ENCODE data around the gene TUNAR. TPM values are rescaled to one million over a fixed set of nuclear protein-coding genes. Genes with fewer than 3 reads are reported as not detected.

TUNAR gene
- total RNA-seq (not detected), polyA plus RNA-seq (not detected)
- long read RNA-seq, donor 1 = 0 reads
- long read RNA-seq, donor 2 = 0 reads
- long read RNA-seq, donor 3 = 0 reads
- long read RNA-seq, donor 4 = 0 reads

- WGBS = 4% methylated on average over 70 of the region's 70 CpGs
- no peaks in the 10 kb centered on the region for H3K4me1 ChIP-seq (ENCODE audit: control insufficient read depth, insufficient read depth, low read length)
- H3K9me3 ChIP-seq (ENCODE audit: control insufficient read depth, low read length) = no peaks in the 10 kb centered on the region
- ATAC-seq (no peak), DNase-seq (no peak)
- H3K27me3 ChIP-seq (ENCODE audit: control insufficient read depth, insufficient read depth) = no peaks in the 10 kb centered on the region
- intact Hi-C loops (cut with DNase I) = no loop called here
- no peak within 1 kb of the TSS for H3K27ac ChIP-seq (ENCODE audit: low read length)
- H3K4me3 ChIP-seq (ENCODE audit: low read length) = peak within 1 kb of the TSS; percentile 4
These were observed at the start of gene TUNAR for GRCh38 chr14:95876761-95877538. Gene TUNAR (plus strand): TSS chr14:95876832.

- no peak overlapping the region for H3K27ac ChIP-seq (ENCODE audit: low read length)
- H3K9me3 ChIP-seq (ENCODE audit: control insufficient read depth, low read length) = no peaks in the 10 kb centered on the region
- WGBS = 72% methylated on average over 3 of the region's 3 CpGs
- intact Hi-C loops (cut with DNase I) = no loop called here
- H3K27me3 ChIP-seq (ENCODE audit: control insufficient read depth, insufficient read depth) = no peaks in the 10 kb centered on the region
- no peak overlapping the region for H3K4me3 ChIP-seq (ENCODE audit: low read length)
- ATAC-seq = no peak
- no peaks in the 10 kb centered on the region for H3K4me1 ChIP-seq (ENCODE audit: control insufficient read depth, insufficient read depth, low read length)
- DNase-seq = no peak
These were observed 47.9 kb upstream of the TUNAR start for GRCh38 chr14:95828649-95829265.

GRCh38 chr14:95829321-95829720 is 47.3 kb upstream of the TUNAR start:
- H3K27me3 ChIP-seq (ENCODE audit: control insufficient read depth, insufficient read depth) = no peaks in the 10 kb centered on the region
- H3K4me3 ChIP-seq (ENCODE audit: low read length) = no peak overlapping the region
- no peaks in the 10 kb centered on the region for H3K4me1 ChIP-seq (ENCODE audit: control insufficient read depth, insufficient read depth, low read length)
- WGBS = 74% methylated on average over 3 of the region's 3 CpGs
- no peak for ATAC-seq
- H3K27ac ChIP-seq (ENCODE audit: low read length) = no peak overlapping the region
- no peak for DNase-seq
- intact Hi-C loops (cut with DNase I) = no loop called here
- H3K9me3 ChIP-seq (ENCODE audit: control insufficient read depth, low read length) = no peaks in the 10 kb centered on the region

DNA sequence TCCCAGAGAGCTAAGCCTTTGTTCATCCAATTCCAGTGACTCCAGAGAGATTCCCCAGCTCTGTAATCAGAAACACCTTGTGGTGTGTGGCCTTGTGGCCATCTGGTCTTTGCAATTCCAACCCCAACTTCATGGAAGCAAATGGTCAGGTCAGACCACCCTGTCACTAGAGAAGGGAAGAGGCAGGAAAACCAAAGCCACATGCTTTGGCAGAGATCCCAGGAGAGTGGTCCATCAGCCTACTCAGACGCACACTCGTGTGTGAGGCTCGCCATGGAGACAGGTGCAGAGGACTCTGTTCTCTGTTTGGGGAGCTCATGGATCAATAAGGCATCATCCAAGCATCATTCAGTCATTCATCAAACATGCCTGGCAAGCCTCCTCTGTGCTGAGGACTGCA is 46.2 kb upstream of the TUNAR start:
- WGBS = 48% methylated on average over 3 of the region's 3 CpGs
- H3K9me3 ChIP-seq (ENCODE audit: control insufficient read depth, low read length) = no peaks in the 10 kb centered on the region
- no peaks in the 10 kb centered on the region for H3K4me1 ChIP-seq (ENCODE audit: control insufficient read depth, insufficient read depth, low read length)
- ATAC-seq (no peak), DNase-seq (no peak)
- H3K4me3 ChIP-seq (ENCODE audit: low read length) = no peak overlapping the region
- intact Hi-C loops (cut with DNase I) = no loop called here
- H3K27me3 ChIP-seq (ENCODE audit: control insufficient read depth, insufficient read depth) = no peaks in the 10 kb centered on the region
- H3K27ac ChIP-seq (ENCODE audit: low read length) = no peak overlapping the region

GRCh38 chr14:95831041-95831440 is 45.6 kb upstream of the TUNAR start:
- no peaks in the 10 kb centered on the region for H3K9me3 ChIP-seq (ENCODE audit: control insufficient read depth, low read length)
- H3K4me3 ChIP-seq (ENCODE audit: low read length) = no peak overlapping the region
- 91% methylated on average over 2 of the region's 2 CpGs for WGBS
- no peaks in the 10 kb centered on the region for H3K27me3 ChIP-seq (ENCODE audit: control insufficient read depth, insufficient read depth)
- H3K27ac ChIP-seq (ENCODE audit: low read length) = no peak overlapping the region
- no peaks in the 10 kb centered on the region for H3K4me1 ChIP-seq (ENCODE audit: control insufficient read depth, insufficient read depth, low read length)
- ATAC-seq = no peak
- intact Hi-C loops (cut with DNase I) = no loop called here
- no peak for DNase-seq

DNA sequence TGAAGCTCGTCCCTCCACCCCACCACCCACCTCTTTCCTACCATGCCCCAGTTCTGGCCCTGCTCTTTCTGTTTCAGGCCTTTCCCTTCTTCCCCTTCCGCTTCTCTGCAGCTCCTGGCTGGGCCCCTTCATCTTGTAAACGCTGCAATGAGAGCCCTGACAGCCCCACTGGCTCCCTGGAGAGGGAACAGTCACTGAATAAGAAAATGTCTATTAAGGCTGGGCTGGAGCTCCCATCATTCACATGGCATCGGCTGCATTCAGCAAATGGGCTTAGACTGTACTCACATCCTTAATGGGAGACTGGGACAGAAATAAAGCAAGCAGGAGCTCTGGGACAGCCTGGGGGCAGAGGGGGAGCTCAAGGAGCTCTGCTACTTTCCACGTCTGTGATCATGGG is 45.2 kb upstream of the TUNAR start:
- no peaks in the 10 kb centered on the region for H3K4me1 ChIP-seq (ENCODE audit: control insufficient read depth, insufficient read depth, low read length)
- H3K4me3 ChIP-seq (ENCODE audit: low read length) = no peak overlapping the region
- intact Hi-C loops (cut with DNase I) = no loop called here
- 43% methylated on average over 5 of the region's 5 CpGs for WGBS
- no peak for DNase-seq
- no peak for ATAC-seq
- no peaks in the 10 kb centered on the region for H3K27me3 ChIP-seq (ENCODE audit: control insufficient read depth, insufficient read depth)
- H3K9me3 ChIP-seq (ENCODE audit: control insufficient read depth, low read length) = no peaks in the 10 kb centered on the region
- no peak overlapping the region for H3K27ac ChIP-seq (ENCODE audit: low read length)

- ATAC-seq = no peak
- no peaks in the 10 kb centered on the region for H3K9me3 ChIP-seq (ENCODE audit: control insufficient read depth, low read length)
- no peak overlapping the region for H3K4me3 ChIP-seq (ENCODE audit: low read length)
- DNase-seq = no peak
- intact Hi-C loops (cut with DNase I) = no loop called here
- no peaks in the 10 kb centered on the region for H3K27me3 ChIP-seq (ENCODE audit: control insufficient read depth, insufficient read depth)
- 30% methylated on average over 8 of the region's 8 CpGs for WGBS
- H3K27ac ChIP-seq (ENCODE audit: low read length) = no peak overlapping the region
- no peaks in the 10 kb centered on the region for H3K4me1 ChIP-seq (ENCODE audit: control insufficient read depth, insufficient read depth, low read length)
These were observed 44.6 kb upstream of the TUNAR start for GRCh38 chr14:95832012-95832411.

DNA sequence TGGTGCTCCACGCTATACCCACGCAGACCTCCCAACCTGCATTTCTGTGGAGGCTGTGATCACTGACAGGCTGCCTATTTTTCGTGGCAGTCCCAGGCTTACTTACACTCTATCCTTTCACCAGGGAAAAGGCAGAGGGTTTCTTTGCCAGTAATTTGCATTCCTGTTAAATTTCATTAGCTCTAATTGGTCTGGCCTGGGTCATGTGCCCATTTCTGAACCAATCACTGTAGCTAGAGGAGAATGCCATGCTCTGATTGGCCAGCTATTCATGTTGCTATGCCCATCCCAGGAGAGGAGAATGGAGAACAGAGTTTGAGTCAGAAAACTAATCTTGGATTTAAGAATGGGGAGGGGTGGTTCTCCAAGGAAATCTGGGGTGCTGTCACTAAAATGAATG is 43.2 kb upstream of the TUNAR start:
- intact Hi-C loops (cut with DNase I) = no loop called here
- no peak for DNase-seq
- no peak for ATAC-seq
- H3K4me3 ChIP-seq (ENCODE audit: low read length) = no peak overlapping the region
- no peak overlapping the region for H3K27ac ChIP-seq (ENCODE audit: low read length)
- WGBS = 70% methylated on average over 3 of the region's 3 CpGs
- H3K9me3 ChIP-seq (ENCODE audit: control insufficient read depth, low read length) = no peaks in the 10 kb centered on the region
- H3K4me1 ChIP-seq (ENCODE audit: control insufficient read depth, insufficient read depth, low read length) = no peaks in the 10 kb centered on the region
- no peaks in the 10 kb centered on the region for H3K27me3 ChIP-seq (ENCODE audit: control insufficient read depth, insufficient read depth)

DNA sequence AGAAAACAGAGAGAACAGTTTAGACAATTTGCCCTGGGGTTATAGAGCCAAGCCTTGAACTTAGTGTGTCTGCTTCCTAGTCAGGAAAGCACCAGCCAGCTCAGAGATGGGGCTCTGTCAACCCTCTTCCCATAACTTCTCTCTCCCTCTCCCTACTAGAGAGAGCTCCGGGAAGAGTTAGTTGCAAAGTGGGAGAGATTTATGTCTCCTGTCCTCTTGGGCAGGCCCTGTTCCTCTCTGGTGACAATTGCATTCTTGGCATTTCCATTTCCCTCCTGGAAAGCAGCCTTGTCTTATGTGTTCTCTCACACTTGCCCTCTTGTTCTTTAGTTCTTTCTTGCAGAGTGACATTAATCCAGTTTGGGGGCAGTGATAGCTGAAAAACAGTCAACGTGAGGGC is 42.1 kb upstream of the TUNAR start:
- Histone ChIP-seq H3K4me3 (ENCODE audit: low read length) (no peak overlapping the region), H3K4me1 (ENCODE audit: control insufficient read depth, insufficient read depth, low read length) (no peaks in the 10 kb centered on the region), H3K9me3 (ENCODE audit: control insufficient read depth, low read length) (no peaks in the 10 kb centered on the region), H3K27me3 (ENCODE audit: control insufficient read depth, insufficient read depth) (no peaks in the 10 kb centered on the region), H3K27ac (ENCODE audit: low read length) (no peak overlapping the region)
- intact Hi-C loops (cut with DNase I) = no loop called here
- WGBS = 22% methylated on average over 2 of the region's 2 CpGs
- DNase-seq = no peak
- ATAC-seq = no peak

DNA sequence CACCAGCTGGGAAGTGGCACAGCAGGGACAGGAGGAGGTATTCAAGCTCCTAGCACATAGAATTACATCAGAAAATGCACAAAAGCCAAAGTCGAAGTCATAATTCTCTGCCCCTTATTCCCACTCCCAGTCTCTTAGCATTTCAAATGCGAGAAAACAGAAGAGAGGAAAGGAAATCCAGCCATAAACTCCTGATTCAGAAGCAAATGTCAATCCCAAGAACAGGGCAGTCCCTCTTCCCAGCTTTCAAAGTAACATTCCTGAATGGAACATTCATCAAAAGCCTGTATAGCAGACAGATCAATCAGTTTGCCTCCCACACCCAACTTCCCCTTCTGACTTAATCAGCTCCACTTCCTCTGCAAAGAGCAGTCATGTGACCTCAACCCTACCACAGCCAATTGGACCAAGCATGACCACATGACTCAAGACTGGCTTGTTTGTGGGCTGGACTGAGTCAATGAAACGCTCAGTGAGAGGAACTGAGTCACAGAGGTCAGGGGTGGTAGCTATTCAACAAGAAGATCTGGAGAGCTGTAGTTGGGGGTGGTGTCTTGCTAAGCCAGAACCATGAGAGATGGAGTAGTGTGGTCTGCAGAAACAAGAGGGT is 41.4 kb upstream of the TUNAR start:
- H3K27me3 ChIP-seq (ENCODE audit: control insufficient read depth, insufficient read depth) = no peaks in the 10 kb centered on the region
- no peaks in the 10 kb centered on the region for H3K4me1 ChIP-seq (ENCODE audit: control insufficient read depth, insufficient read depth, low read length)
- no peak for DNase-seq
- no peak overlapping the region for H3K4me3 ChIP-seq (ENCODE audit: low read length)
- no peak overlapping the region for H3K27ac ChIP-seq (ENCODE audit: low read length)
- intact Hi-C loops (cut with DNase I) = no loop called here
- no peak for ATAC-seq
- WGBS = 50% methylated on average over 3 of the region's 3 CpGs
- H3K9me3 ChIP-seq (ENCODE audit: control insufficient read depth, low read length) = no peaks in the 10 kb centered on the region

DNA sequence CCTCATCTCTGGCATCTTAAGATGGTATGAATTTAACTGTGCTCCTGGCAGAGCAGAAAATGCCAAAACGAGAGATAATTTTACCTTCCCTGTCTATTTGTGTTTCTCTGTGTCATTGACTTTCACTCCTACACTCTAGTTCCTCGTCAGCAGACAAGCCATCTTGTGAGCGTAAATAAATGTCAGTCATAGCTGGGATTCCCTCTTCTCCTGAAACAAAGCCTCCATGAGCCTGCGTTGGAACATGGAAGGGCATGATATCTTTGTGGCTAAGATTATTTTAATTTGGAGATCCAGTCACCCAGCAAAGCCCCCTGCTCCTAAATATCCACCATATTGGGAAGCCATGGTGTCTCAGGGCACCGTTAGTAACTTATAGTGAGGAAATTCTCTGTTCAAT is 37.8 kb upstream of the TUNAR start:
- intact Hi-C loops (cut with DNase I) = no loop called here
- Histone ChIP-seq H3K27me3 (ENCODE audit: control insufficient read depth, insufficient read depth) (no peaks in the 10 kb centered on the region), H3K4me1 (ENCODE audit: control insufficient read depth, insufficient read depth, low read length) (no peaks in the 10 kb centered on the region), H3K9me3 (ENCODE audit: control insufficient read depth, low read length) (no peaks in the 10 kb centered on the region), H3K4me3 (ENCODE audit: low read length) (no peak overlapping the region), H3K27ac (ENCODE audit: low read length) (no peak overlapping the region)
- 56% methylated on average over 5 of the region's 5 CpGs for WGBS
- no peak for DNase-seq
- ATAC-seq = no peak

Data from right cardiac atrium (tissue), 5 donors.